Hindlimb muscle (tissue), 1 donor: ENCODE measurements around the gene FCAMR. TPM values are rescaled to one million over a fixed set of nuclear protein-coding genes. Genes with fewer than 3 reads are reported as not detected.

ENCODE experiments used
- polyA plus RNA-seq: library from polyadenylated mRNA; unstranded; fragments of 120-200 nt; gene quantifications from one replicate; pipeline ENCODE4 v1.2.1, GENCODE V29; 2013; ENCODE audit not compliant: insufficient read length

FCAMR gene
- polyA plus RNA-seq, 1 donor, result not detected

Other genes with a start within 250 kb of the FCAMR start
- not detected for gene IL19, start 199.7 kb downstream of the FCAMR start, polyA plus RNA-seq
- gene IL10, start 198.0 kb downstream of the FCAMR start, polyA plus RNA-seq, result 0.53 TPM
- not detected for gene IL20, start 104.8 kb downstream of the FCAMR start, polyA plus RNA-seq
- gene IL24, start 73.0 kb downstream of the FCAMR start, polyA plus RNA-seq, result 0.12 TPM
- 1.5 TPM for gene FCMR, start 48.5 kb downstream of the FCAMR start, polyA plus RNA-seq
- gene PIGR, start 24.0 kb downstream of the FCAMR start, polyA plus RNA-seq, result 0.04 TPM
- 0.12 TPM for gene C1orf116, start 62.3 kb upstream of the FCAMR start, polyA plus RNA-seq
- gene YOD1, start 80.7 kb upstream of the FCAMR start, polyA plus RNA-seq, result 4.2 TPM
- gene PFKFB2, start 82.8 kb upstream of the FCAMR start, polyA plus RNA-seq, result 4.6 TPM
- gene C4BPB, start 118.4 kb upstream of the FCAMR start, polyA plus RNA-seq, result 0.10 TPM
- gene C4BPA, start 133.8 kb upstream of the FCAMR start, polyA plus RNA-seq, result 0.17 TPM